Peyer's patch (tissue), 4 donors: ENCODE data around the gene CHKB. TPM values are rescaled to one million over a fixed set of nuclear protein-coding genes. Genes with fewer than 3 reads are reported as not detected.

Experiments used
- DNase-seq, 3 donors: peaks; one replicate each; pipeline ENCODE4 v3.0.0-alpha.2; 2017 to 2019
- H3K27ac ChIP-seq, 4 donors: fragments of 200-600 bp; sonication (generic); one replicate each; pipeline ENCODE4 v1.5.1; 2016 to 2019
- H3K27me3 ChIP-seq, 2 donors: fragments of 200-600 bp; sonication (generic); one replicate each; pipeline ENCODE4 v1.5.1; 2019
- H3K36me3 ChIP-seq, 3 donors: fragments of 200-600 bp; sonication (generic); one replicate each; pipeline ENCODE4 v1.5.1; 2016 to 2019
- H3K4me1 ChIP-seq, 4 donors: fragments of 200-600 bp; sonication (generic); one replicate each; pipeline ENCODE4 v1.5.1; 2016 to 2019
- H3K4me3 ChIP-seq, 4 donors: fragments of 200-600 bp; sonication (generic); 1 replicate in 3 of 4; 2 replicates in 1 of 4; pipeline ENCODE4 v1.5.1; 2016 to 2019; ENCODE audit warnings: mild to moderate bottlenecking in 1 of 4
- H3K9me3 ChIP-seq, 4 donors: fragments of 200-600 bp; sonication (generic); one replicate each; pipeline ENCODE4 v1.5.1; 2016 to 2019; ENCODE audit warnings: mild to moderate bottlenecking in 1 of 4
- POLR2A ChIP-seq, 2 donors: fragments of 450-650 bp; IDR thresholded peaks; one replicate each; pipeline ENCODE4 v1.5.1; 2017; ENCODE audit warnings: antibody characterized with exemption in 2 of 2, mild to moderate bottlenecking in 2 of 2, moderate library complexity in 2 of 2
- total RNA-seq, 4 donors: library from RNA; depleted of rRNA; stranded (reverse); fragments of >200 nt; gene quantifications; one replicate each; pipeline ENCODE4 v1.1.0, GENCODE V29; 2016
- TF ChIP-seq, protein P1 (sequence below), 6 experiments: fragments of 450-650 bp in 4 of 6; fragments of 200-600 bp in 2 of 6; sonication (generic) in 1 of 6; IDR thresholded peaks; one replicate each; pipeline ENCODE4 v1.5.1; 2017 to 2019; ENCODE audit warnings: antibody characterized with exemption in 6 of 6, mild to moderate bottlenecking in 3 of 6, moderate library complexity in 1 of 6

The CHKB gene
- total RNA-seq, 4 donors from 2014 or later = 111 to 278 (median 156) TPM

DNA sequence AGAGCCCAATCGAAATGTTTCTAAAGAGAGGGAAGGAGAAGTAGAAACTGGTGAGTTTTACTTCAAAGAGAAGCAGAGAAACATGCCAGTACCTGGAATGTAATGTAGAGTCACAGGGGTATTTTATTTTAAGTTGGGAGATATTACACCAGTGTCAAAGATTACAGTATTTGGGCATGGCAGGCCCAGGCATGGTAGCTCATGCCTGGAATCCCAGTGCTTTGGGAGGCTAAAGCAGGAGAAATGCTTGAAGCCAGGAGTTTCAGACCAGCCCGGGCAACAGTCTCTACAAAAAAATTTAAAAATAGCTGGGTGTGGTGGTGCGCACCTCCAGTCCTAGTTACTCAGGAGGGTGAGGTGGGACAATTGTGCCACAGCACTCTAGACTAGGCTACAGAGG is 22.6 kb downstream of the CHKB start:
- TF ChIP-seq, protein P1, sequence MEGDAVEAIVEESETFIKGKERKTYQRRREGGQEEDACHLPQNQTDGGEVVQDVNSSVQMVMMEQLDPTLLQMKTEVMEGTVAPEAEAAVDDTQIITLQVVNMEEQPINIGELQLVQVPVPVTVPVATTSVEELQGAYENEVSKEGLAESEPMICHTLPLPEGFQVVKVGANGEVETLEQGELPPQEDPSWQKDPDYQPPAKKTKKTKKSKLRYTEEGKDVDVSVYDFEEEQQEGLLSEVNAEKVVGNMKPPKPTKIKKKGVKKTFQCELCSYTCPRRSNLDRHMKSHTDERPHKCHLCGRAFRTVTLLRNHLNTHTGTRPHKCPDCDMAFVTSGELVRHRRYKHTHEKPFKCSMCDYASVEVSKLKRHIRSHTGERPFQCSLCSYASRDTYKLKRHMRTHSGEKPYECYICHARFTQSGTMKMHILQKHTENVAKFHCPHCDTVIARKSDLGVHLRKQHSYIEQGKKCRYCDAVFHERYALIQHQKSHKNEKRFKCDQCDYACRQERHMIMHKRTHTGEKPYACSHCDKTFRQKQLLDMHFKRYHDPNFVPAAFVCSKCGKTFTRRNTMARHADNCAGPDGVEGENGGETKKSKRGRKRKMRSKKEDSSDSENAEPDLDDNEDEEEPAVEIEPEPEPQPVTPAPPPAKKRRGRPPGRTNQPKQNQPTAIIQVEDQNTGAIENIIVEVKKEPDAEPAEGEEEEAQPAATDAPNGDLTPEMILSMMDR (IDR thresholded peaks at IDR 0.05) = no peak
- no peak for TF ChIP-seq POLR2A (IDR thresholded peaks at IDR 0.05)
- no peaks in the 10 kb centered on the region for H3K27me3 ChIP-seq
- no peaks in the 10 kb centered on the region for H3K36me3 ChIP-seq
- H3K9me3 ChIP-seq = no peaks in the 10 kb centered on the region
- DNase-seq = no peak
- H3K4me3 ChIP-seq = no peak overlapping the region
- no peak overlapping the region for H3K27ac ChIP-seq
- H3K4me1 ChIP-seq = peaks cover 0 to 8% (median 6%) of the 10 kb centered on the region in 4 donors

DNA sequence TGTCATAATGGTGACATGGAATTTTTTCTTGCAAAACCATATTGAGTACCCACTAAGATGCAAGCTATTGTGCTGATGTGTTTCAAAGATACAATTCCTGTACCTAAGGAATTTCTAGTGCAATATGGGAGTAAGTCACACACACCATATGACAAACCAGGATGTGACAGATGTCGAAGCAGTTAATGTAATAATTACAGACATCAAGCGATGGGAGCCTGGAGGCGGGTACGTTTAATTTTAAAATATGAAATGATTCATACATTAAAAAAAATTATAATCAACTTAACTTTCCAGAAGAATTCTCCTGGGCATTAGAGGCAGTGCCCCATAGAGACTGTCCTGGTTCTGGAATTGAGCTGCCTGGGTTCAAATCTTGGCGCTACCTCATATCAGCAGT is 25.9 kb downstream of the CHKB start:
- no peak for DNase-seq
- H3K9me3 ChIP-seq = no peaks in the 10 kb centered on the region
- H3K27me3 ChIP-seq = no peaks in the 10 kb centered on the region
- H3K4me1 ChIP-seq = no peaks in the 10 kb centered on the region
- H3K4me3 ChIP-seq = no peak overlapping the region
- H3K36me3 ChIP-seq = no peaks in the 10 kb centered on the region
- TF ChIP-seq POLR2A (IDR thresholded peaks at IDR 0.05) = no peak
- TF ChIP-seq, protein P1 (IDR thresholded peaks at IDR 0.05) = no peak
- no peak overlapping the region for H3K27ac ChIP-seq

DNA sequence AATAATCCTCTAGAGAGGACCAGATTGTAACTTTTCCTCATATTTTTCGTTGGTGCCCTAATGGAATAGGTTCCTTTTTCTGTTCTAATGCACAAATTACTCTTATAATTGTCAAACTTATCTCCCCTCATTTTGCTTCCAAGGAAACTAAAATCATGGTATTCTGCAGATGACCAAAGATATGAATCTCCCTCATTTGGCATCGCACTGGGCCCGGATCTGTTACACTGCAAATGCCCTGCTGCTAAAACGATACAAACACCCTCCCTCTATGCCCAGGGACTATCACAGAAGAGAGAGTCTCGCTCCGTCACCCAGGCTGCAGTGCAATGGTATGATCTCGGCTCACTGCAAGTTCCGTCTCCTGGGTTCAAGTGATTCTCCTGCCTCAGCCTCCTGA is 29.3 kb downstream of the CHKB start:
- TF ChIP-seq POLR2A (IDR thresholded peaks at IDR 0.05) = no peak
- TF ChIP-seq, protein P1 (IDR thresholded peaks at IDR 0.05) = no peak
- H3K9me3 ChIP-seq = no peaks in the 10 kb centered on the region
- peaks cover 0 to 6% of the 10 kb centered on the region in 2 donors for H3K27me3 ChIP-seq
- H3K27ac ChIP-seq = no peak overlapping the region
- peaks cover 0 to 11% (median 10%) of the 10 kb centered on the region in 4 donors for H3K4me1 ChIP-seq
- no peak for DNase-seq
- H3K4me3 ChIP-seq = no peak overlapping the region
- no peaks in the 10 kb centered on the region for H3K36me3 ChIP-seq

DNA sequence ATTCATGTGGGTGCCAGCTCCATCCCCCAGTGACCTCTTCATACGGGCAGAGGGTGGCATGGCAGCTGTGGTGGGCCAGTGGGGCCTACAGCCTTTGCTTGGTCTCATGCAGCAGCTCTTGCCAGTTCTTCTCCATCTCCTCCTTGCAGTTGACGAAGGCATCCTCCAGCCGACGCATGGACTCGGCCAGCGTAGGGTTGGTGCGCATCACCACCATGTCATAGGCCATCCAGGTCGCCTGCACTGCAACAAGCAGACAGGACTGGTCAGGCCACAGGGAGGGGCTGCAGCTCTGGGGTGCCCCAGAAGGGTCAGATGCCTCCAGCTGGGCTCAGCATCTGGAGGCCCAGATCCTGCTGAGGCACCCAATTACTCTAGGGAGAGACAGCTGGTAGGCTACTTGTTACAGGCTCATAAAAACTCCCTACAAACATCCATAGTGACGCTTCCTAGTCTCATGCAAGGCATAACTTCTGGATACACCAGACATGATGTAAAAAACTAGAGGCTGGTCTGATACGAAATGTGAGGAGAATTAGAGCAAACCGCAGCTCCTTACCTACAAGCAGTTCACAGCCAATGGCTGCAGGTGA is 31.4 kb downstream of the CHKB start:
- Histone ChIP-seq H3K27ac (no peak overlapping the region), H3K4me1 (peaks cover 0 to 23% (median 12%) of the 10 kb centered on the region in 4 donors), H3K27me3 (peaks cover 0 to 15% of the 10 kb centered on the region in 2 donors), H3K4me3 (no peak overlapping the region), H3K36me3 (no peaks in the 10 kb centered on the region), H3K9me3 (no peaks in the 10 kb centered on the region)
- no peak for DNase-seq
- no peak for TF ChIP-seq POLR2A (IDR thresholded peaks at IDR 0.05)
- TF ChIP-seq, protein P1 (IDR thresholded peaks at IDR 0.05) = no peak

DNA sequence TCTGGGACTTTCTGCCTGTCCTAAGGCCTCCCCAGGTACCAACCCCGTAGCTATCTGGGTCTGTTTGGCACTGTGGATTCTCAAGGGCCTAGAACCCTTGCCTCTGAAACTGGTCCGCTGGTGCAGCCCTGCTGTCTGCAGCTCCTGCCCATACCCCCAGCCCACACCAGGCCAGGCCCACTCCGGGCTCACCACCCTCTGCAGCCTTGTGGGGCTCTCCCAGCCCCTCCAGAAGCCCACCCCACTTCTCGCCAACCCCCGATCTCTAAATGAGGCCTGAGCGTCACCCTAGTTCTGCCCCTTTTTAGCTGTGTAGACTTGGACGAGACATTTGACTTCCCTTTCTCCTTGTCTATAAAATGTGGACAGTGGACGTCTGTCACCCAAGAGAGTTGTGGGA is 32.3 kb downstream of the CHKB start:
- TF ChIP-seq, protein P1 (IDR thresholded peaks at IDR 0.05) = no peak
- no peak for TF ChIP-seq POLR2A (IDR thresholded peaks at IDR 0.05)
- H3K9me3 ChIP-seq = no peaks in the 10 kb centered on the region
- peaks cover 0 to 15% of the 10 kb centered on the region in 2 donors for H3K27me3 ChIP-seq
- H3K36me3 ChIP-seq = no peaks in the 10 kb centered on the region
- no peak overlapping the region for H3K27ac ChIP-seq
- peaks cover 0 to 23% (median 12%) of the 10 kb centered on the region in 4 donors for H3K4me1 ChIP-seq
- DNase-seq = no peak
- H3K4me3 ChIP-seq = no peak overlapping the region
